Chondrocyte (in vitro differentiated cells): ENCODE data around the gene KRTAP10-1. TPM values are rescaled to one million over a fixed set of nuclear protein-coding genes. Genes with fewer than 3 reads are reported as not detected.
A peak's percentile ranks its signal among the peaks of the same experiment; 100 is the strongest.

Experiments used
- DNase-seq: peaks from one replicate; pipeline ENCODE4 v3.0.0; 2021; ENCODE audit warnings: mixed read lengths, low spot score
- H3K27ac Mint-ChIP-seq: one replicate; pipeline ENCODE4 v1.8.0; 2021; ENCODE audit warnings: mild to moderate bottlenecking, moderate library complexity, mixed read lengths; ENCODE audit not compliant: unreplicated experiment
- H3K27me3 Mint-ChIP-seq: 2 replicates; pipeline ENCODE4 v1.8.0; 2021; ENCODE audit warnings: low read depth, mixed read lengths
- H3K36me3 Mint-ChIP-seq: 2 replicates; pipeline ENCODE4 v1.8.0; 2021; ENCODE audit warnings: low read depth, mixed read lengths
- H3K4me1 Mint-ChIP-seq: 2 replicates; pipeline ENCODE4 v1.8.0; 2021; ENCODE audit warnings: low read depth, mild to moderate bottlenecking, mixed read lengths
- H3K4me3 Mint-ChIP-seq: one replicate; pipeline ENCODE4 v1.8.0; 2021; ENCODE audit warnings: mild to moderate bottlenecking, moderate library complexity, mixed read lengths; ENCODE audit not compliant: unreplicated experiment
- H3K9me3 Mint-ChIP-seq: 2 replicates; pipeline ENCODE4 v1.8.0; 2021; ENCODE audit warnings: low read depth, mixed read lengths
- CTCF ChIP-seq: fragments of 200-600 bp; sonication (generic); IDR thresholded peaks from 2 replicates; pipeline ENCODE4 v1.5.0; 2021; ENCODE audit warnings: antibody characterized with exemption, mild to moderate bottlenecking, moderate library complexity
- total RNA-seq: library from RNA; stranded (reverse); gene quantifications from 3 replicates; pipeline ENCODE4 v1.2.1, GENCODE V29; 2021

The KRTAP10-1 gene
- total RNA-seq, 1 donor from 2014 or later = not detected

- no peak for TF ChIP-seq CTCF
Observed at GRCh38 chr21:44531606-44532564, 8.1 kb downstream of the KRTAP10-1 start.

GRCh38 chr21:44530903-44531605 is 8.9 kb downstream of the KRTAP10-1 start:
- TF ChIP-seq CTCF = no peak
- H3K27ac Mint-ChIP-seq = no peak overlapping the region
- H3K4me3 Mint-ChIP-seq = no peak overlapping the region
- peaks cover 20% of the 10 kb centered on the region for H3K27me3 Mint-ChIP-seq
- no peaks in the 10 kb centered on the region for H3K9me3 Mint-ChIP-seq
- no peaks in the 10 kb centered on the region for H3K36me3 Mint-ChIP-seq
- peak; percentile 77 for DNase-seq
- H3K4me1 Mint-ChIP-seq = no peaks in the 10 kb centered on the region

More at GRCh38 chr21:44531606-44532564, 8.1 kb downstream of the KRTAP10-1 start:
- Mint-ChIP-seq H3K27ac (no peak overlapping the region), H3K4me1 (no peaks in the 10 kb centered on the region), H3K4me3 (no peak overlapping the region), H3K27me3 (peaks cover 17% of the 10 kb centered on the region), H3K9me3 (no peaks in the 10 kb centered on the region), H3K36me3 (no peaks in the 10 kb centered on the region)
- DNase-seq = peak; percentile 76

- no peak for TF ChIP-seq CTCF
- Mint-ChIP-seq H3K36me3 (no peaks in the 10 kb centered on the region), H3K27me3 (peaks cover 20% of the 10 kb centered on the region), H3K4me1 (no peaks in the 10 kb centered on the region), H3K27ac (no peak overlapping the region), H3K9me3 (no peaks in the 10 kb centered on the region), H3K4me3 (no peak overlapping the region)
- peak; percentile 50 for DNase-seq
Observed at GRCh38 chr21:44530221-44530902, 9.6 kb downstream of the KRTAP10-1 start.

GRCh38 chr21:44529503-44530125 is 10.4 kb downstream of the KRTAP10-1 start:
- H3K4me3 Mint-ChIP-seq = no peak overlapping the region

More at GRCh38 chr21:44529503-44530125, 10.4 kb downstream of the KRTAP10-1 start:
- Mint-ChIP-seq H3K27ac (no peak overlapping the region), H3K27me3 (peaks cover 13% of the 10 kb centered on the region), H3K4me1 (no peaks in the 10 kb centered on the region), H3K36me3 (no peaks in the 10 kb centered on the region), H3K9me3 (no peaks in the 10 kb centered on the region)
- TF ChIP-seq CTCF = no peak
- peak; percentile 85 for DNase-seq
